Left hindlimb (tissue), 1 donor: Measurements from ENCODE around the gene ELFN2.
A peak's percentile ranks its signal among the peaks of the same experiment; 100 is the strongest.

Experiments used
- DNase-seq: peaks from one replicate; pipeline ENCODE4 v3.0.0-alpha.2; 2018

Gene ELFN2, protein sequence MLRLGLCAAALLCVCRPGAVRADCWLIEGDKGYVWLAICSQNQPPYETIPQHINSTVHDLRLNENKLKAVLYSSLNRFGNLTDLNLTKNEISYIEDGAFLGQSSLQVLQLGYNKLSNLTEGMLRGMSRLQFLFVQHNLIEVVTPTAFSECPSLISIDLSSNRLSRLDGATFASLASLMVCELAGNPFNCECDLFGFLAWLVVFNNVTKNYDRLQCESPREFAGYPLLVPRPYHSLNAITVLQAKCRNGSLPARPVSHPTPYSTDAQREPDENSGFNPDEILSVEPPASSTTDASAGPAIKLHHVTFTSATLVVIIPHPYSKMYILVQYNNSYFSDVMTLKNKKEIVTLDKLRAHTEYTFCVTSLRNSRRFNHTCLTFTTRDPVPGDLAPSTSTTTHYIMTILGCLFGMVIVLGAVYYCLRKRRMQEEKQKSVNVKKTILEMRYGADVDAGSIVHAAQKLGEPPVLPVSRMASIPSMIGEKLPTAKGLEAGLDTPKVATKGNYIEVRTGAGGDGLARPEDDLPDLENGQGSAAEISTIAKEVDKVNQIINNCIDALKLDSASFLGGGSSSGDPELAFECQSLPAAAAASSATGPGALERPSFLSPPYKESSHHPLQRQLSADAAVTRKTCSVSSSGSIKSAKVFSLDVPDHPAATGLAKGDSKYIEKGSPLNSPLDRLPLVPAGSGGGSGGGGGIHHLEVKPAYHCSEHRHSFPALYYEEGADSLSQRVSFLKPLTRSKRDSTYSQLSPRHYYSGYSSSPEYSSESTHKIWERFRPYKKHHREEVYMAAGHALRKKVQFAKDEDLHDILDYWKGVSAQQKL

DNA sequence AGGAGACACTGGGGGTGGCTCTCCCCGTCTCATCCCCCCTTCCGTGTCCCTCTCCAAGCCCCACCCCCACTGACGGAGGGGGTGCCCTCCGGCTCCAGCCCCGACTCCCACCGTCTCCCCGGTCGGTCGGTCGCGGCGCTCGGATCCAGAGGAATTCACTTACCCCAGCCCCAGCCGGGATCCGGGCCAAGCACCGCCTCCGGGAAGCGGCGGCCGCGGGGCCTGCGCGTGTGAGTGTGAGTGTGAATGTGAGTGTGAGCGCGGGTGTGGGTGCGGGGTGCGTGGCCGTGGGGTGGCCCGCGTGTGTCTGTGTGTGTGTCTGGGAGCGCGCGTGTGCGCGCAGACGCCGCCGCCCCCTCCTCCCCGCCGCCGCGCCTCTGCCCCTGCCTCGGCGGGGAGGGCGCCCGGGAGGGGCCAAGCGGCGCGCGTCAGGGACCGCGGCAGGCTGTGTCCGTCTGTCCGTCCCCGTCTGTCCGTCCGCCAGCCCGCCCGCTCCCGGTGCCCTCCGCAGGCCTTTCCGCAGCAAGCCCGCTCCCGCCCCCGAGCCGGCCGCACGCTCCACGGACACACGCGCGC is at the start of gene ELFN2:
Gene ELFN2, minus strand, starts transcription at position 345 of the 576 bp plus-strand sequence. CDS start 51,945 bp downstream, outside the sequence.
- peak; percentile 70 for DNase-seq

DNA sequence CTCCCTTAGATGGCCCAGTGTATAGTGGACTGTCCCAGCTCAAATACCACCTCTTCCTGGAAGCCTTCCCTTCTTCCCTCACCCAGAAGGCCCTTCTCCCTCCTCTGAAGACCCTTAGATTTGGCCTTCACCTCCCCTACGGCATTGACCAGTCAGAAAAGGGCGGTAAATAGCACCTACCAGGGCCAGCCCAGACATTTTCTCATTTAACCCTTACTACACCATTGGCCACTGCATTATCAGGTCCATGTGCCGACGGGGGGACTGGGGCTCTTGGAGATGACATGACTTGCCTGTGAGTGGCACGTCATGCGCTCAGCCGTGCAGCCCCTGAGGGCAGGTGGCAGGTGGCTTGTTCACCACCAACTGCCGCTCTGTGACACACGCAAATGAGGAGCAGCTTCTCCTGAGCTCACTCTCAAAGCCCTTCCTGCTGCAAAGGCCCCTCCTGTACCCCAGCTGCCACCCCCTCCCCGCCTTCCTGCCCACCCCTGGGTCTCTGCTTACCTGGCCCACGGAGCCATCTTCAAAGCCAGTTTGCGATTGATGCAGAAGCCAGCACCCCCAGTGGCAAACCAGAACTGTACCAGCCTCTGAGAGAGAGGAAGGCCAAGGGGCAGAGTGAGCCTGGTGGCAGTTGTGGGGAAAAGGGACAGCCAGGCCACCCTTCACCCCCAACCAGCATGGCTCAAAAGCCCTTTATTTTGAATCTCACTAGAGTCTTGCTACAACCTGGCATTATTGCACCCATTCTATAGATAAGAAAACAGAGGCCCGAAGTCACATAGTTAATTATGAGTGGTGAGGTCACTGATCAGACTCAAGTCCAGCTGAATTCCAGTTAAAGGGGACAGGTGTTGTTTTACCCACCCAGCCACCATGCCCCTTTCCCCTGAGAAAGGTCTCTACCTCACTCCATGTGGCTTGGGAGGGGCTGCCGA is 49.4 kb upstream of the ELFN2 start:
- peak; percentile 22 for DNase-seq

DNA sequence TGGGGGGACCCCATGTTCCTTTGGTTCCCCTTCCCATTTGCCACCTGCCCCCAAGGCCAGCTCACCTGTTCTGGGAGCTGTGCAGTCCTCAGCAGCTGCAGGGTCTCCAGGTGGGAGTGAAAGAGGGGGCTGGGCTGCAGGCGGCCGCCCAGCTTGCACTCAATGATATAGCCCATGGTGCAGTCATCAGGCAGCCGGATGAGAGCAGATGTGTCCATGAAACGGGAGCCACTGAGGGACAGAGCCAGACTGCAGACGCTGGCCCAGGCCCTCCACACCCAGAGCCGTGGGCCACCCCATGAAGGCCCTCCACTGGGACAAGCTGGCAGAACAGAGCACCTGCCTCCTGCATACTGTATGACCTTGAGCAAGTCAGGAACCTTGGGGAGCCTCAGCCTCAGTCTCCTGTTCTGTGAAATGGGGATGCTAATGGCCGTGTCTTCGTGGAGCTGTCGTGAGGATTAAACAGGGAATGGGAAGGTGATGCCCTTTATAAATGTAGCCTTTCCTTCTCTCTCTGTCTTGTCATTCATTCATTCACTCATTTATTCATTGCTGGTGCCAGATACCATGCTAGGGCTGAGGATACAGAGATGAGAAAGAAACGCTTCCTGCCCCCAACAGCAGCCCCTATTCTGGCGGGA is 47.3 kb upstream of the ELFN2 start:
- DNase-seq, result peak; percentile 3

DNA sequence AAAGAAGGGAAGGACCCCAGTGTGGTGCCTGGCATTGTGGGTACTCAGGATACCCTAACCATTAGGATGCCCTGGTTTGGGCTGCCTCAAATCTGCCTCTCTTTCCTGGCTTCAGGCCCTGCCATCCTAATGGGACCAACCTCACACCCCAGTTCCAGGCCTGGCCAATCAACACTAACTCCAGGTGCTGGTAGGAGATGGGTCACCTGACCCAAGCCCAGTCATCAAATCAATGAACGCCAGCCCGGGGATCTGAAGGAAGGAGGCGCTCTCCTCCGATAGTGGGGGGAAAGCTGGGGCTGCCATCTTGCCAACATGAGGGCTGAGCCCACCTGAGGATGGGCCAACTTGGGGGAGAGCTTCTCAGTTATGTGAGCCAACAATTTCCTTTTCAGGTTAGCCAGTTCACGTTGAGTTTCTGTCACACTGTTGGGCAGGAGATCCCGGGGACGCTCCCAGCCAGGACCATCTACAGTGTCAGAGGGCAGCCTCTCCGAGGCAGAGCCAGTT is 46.2 kb upstream of the ELFN2 start:
- DNase-seq, result peak; percentile 7

DNA sequence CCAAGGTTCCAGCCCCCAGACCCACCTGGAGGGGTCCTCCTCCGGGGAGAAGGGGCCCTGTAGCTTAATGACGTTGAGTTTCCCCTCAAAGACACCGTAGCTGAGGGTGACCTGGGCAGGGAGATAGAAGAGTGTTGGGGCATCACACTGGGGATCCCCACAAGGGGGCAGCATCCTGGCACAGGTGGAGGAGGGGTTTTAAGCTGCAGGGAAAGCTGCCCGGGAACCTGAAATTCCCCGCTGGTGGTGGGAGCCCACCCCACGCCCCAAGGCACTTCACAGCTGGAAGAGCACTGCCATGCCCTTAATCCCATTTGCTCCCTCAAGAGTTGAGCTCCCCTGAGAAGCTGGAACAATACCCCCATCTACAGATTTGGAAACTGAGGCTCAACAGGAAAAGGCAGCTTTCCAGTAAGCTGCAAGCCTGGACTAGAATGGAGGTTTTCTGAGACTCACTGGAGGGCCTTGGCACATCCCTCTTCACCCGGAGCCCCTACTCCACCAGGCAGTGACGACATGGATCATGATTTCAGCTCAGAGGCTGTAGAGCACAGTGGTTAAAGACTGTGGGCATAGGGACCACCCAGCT is 45.2 kb upstream of the ELFN2 start:
- peak; percentile 19 for DNase-seq

DNA sequence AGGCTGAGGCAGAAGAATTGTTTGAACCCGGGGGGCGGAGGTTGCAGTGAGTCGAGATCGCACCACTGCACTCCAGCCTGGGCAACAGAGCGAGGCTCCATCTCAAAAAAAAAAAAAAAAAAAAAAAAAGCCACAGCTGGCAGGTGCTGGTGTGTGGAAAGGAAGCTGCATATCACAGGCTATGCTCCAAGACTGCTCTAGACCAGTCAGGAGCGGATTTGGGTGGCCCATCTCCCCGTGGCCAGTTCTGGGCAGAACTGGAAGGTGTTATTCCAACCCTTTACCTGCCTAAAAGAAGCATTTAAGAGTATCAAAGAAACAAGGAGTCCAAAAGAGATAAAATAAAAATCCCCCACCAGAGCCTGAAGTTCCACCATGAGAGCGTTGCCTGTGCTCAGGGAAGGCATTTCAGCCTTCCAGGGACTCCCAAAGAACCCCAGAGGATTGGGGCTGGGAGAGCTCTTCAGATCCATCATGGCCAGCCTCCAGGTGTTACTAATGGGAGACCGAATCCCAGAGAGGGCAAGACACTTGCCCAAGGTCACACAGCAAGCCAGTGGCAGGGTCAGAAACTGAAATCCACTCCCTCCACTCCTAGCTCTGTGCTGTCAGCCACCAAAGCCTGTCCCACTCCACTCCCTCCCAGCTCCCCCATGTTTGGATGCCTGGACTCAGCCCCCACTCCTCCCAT is 44.6 kb upstream of the ELFN2 start:
- peak; percentile 7 for DNase-seq

DNA sequence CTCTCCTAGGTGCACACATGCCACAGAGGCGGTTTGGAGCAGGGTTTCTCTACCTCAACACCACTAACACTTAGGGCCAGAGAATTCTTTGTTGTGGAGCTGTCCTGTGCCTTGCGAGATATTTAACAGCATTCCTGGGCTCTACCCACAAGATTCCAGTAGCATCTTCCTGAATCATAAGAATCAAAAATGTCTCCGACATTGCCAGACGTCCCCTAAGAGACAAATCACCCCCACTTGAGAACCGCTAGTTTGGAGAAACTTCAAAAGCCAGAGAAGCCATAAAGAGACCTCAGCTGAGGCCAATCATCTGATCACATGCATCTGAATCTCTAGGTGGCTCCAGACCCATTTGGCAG is 42.8 kb upstream of the ELFN2 start:
- DNase-seq, result no peak

DNA sequence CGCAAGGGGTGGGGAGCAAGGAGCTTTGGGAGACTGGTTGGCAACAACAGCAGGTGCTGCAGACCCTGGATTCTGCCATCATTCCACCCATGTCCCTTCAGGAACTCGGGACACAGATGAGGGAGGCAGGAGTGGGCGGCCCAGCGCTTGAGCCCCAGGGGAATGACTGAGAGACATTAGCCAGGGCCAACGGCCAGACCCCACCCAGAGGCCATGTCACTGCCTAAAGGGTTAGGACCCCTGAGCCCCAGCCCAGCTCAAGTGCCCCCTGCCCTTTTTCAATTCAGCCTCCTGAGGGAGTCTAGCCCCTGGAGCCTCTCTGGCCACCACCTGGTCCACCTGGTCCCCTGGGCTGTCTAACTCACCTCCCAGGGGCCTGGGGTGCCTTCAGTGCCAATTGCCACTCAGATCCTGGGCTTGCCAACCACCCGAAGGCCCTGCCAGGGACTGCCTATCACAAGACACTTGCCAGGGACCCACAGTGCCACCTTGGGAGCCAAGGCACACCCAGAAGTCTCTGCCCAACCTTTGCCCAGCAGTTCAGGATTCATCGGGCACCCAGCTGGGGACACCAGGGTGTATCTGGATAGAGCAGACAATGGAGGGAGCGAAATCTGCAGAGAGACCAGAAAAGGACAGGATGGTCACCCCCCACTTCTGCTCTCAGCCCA is 42.3 kb upstream of the ELFN2 start:
- peak; percentile 29 for DNase-seq

DNA sequence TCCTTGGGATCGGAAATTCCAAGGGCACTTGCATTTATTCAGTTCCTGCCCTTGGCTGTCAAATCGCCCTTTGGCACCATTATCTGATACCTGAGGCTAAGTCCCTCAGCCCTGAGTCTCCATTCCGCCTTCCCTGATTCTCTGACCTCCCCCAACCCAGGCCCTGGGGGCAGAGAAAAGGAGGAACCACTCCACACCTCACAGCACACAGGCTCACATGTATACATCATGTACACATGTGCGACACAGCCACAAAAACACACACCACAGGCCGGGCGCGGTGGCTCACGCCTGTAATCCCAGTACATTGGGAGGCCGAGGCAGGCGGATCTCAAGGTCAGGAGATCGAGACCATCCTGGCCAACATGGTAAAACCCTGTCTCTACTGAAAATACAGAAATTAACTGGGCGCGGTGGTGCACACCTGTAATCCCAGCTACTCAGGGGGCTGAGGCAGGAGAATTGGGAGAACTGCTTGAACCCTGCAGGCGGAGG is 41.0 kb upstream of the ELFN2 start:
- DNase-seq, result peak; percentile 16

DNA sequence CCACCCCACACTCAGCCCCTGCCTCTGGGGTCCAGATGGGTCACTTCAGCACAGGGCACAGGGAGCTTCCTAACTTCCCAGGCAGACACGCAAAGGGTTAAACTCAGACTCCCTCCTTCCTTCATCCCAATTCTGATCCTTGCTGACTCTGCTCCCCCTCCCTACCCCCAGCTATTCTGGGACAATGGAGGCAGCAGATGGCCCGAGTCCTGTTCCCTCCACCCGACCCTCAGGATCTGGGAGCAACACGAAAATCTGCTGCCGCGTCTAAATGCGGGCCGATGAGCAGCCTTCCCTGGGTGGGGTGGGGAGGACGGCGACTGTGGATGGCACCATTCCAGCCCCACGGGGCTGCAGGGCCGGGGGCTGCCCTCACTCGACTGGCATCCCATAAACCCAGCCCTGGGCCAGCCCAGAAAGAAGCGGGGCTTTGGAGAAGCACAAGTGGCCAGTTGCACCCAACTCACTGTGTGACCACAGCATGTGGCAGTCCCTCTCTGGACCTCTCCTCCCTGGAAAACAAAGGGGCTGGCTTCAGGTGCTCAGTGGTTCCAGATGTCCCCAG is 40.2 kb upstream of the ELFN2 start:
- peak; percentile 21 for DNase-seq

DNA sequence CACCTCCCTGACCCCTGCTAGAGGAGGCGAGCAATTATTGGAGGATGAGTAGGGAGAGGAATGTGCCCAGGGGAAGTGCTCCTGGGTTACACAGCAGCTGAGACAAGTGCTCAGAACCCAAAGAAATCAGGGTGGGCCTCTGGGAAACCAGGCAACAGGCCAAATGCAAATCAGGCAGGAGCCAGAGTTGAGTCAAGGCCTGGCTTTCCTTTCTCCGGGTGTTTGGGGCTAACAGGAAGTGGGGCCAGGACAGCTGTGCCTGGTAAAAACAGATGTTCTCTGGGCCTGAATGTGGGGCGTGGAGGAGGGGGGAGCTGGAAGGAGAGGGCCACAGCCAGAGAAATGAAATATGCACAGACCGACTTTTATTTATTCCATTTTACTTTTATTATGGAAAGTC is 36.9 kb upstream of the ELFN2 start:
- no peak for DNase-seq

DNA sequence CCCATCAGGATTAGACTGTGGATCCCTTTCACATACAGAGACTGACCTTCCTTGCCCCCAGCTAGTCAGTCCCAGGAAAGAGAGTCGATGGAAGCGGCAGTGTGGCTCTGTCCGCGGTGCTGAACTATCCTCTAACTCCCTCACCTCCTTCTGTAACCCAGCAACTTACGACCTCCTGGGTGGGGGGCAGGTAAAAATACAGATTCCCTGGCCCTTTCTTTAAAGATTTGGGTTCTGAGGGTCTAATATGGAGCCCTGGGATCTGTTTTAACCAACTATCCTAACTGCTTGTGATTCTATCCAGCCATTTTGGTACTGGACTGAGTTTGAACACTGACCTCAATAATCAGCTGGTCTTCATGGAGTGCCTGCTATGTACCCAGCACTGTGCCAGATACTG is 35.7 kb upstream of the ELFN2 start:
- DNase-seq, result no peak

DNA sequence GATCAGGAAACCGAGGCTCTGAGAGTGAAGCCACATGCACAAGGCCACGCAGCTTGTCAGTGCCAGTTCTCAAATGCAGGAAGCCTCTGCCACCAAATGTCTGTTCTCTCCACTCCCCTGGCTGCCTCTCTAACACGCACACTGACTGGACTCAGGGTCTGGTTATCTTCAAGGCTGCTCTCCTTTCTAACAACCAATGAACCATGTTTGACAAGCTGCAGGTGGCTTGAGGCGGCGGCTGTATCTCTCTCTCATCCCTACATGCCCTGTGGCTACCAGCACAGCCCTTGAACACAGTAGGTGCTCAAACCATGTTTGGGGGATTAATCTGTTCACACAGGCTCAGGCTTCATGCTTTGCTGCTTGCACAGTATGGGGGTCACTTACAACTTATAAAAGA is 35.2 kb upstream of the ELFN2 start:
- DNase-seq, result no peak

DNA sequence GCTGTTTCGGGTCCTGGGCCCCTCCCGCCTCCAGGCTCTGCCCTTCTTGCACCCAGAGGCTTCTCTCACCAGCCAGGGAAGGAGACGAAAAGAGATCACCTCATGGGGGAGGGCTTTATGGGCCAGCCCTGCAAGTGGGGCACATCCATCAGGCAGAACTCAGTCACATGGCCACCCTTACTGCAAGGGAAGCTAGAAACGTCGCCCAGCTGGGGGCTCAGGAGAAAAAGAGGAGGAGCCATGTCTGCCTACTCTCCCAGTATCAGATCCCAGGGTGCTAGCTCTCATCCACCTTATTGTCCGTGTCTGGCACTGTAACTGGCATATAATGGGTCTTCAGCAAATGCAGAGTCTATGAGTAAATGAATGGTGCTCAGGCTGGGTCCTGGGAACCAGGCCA is 34.7 kb upstream of the ELFN2 start:
- no peak for DNase-seq

DNA sequence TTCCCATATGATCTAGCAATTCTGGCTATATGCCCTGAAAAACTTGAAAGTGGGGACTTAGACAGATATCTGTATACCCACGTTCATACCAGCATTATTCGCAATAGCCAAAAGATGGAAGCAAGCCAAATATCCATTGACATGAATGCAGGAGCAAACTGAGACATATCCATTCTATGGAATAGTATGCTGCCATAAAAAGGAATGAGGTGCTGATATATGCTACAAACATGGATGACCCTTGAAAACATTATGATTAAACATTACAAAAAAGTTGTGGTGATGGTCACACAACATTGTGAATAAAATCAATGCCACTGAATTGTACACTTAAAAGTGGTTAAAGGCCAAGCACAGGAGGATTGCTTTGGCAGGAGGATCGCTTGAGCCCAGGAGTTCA is 33.4 kb upstream of the ELFN2 start:
- no peak for DNase-seq

DNA sequence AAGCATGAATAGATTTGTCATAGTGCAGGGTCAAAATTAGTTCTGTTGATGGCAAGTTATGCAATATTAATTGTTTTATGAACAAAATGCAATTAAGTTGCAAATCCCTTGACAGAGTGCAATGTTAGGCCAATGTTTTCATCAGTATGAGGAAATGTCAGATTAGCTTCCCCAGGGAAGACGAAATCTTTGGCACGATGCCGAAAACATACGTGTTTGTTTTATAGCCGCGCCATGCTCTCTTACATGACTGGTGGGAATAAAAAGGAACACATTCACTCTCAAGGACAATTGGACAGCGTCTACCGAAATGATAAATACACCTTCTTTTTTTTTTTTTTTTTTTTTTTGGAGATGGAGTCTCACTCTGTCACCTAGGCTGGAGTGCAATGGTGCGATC is 31.9 kb upstream of the ELFN2 start:
- DNase-seq, result no peak

DNA sequence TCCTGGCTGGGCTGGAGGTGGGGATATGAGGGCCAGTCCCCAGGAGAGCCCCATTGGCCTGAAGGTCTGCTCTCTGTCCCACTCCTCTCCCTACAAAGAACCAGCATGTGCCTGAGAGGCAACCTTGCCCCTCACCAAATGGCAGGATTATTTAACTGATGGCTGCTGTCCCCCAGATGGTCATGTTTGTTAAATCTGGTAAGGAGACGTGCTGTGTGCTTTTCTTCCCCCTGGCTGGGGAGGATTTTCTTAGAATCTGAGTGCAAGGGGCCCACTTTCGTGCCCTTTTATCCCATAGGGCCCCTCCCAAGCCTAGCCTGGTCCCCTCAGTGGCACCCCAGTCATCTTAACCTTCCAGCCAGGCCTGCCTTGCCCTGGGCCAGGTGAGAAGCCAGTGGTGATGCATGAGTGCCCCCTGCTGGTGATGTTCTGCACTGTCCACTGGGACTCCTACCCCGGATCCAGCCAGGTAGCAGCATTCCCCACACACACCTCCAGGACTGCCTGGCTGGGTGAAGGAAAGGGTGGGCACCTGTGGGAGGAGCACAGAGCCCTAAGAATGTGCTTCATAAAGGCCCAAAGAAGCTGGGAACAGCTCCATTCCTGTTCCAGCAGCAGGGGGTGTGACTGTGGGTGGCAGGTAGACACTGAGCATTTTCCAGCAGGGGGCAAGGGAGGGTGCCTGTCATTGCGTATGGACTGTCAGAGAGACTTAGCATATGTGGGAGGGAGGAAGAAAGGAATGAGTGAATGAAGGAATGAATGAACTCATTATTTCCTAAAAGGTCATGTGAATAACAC is 30.0 kb upstream of the ELFN2 start:
- DNase-seq, result peak; percentile 56

DNA sequence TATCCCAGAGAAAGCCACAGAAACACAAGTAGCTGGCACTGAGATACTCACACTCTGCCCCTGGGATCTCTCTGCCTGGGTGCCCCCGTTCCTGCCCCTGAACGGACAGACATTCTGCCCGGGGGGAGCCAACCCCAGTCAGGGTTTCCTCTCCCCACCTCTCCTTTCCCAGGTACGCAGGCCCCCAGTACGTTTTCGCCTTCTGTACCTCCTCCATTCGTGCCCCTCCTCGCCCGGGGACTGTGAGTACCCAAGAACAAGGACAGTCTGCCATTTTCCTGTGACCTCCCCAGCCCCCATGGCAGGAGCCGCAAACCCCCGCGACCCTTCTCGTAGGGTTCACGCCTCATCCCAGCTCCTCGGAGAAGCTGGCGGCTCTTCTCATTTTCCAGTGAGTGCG is 29.1 kb upstream of the ELFN2 start:
- no peak for DNase-seq

DNA sequence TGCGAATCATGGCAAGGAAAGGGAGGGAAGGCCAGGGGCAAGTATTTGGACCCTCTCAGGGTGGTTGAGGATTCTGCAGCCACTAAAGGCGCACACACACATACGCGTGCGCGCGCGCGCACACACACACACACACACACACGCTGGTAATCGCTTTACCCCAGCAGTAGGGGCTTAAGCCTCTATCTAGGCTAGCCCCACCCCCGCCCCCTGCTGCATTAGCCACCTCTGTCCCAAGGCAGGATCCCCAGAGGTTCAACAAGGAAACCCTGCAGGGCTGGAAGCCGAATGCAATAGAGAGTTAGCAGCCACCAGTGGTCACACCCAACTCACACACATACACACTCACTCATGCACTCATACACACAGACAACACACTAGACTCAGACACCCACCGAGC is 28.6 kb upstream of the ELFN2 start:
- DNase-seq, result no peak
